Peyer's patch (tissue), 4 donors: ENCODE results near the gene CFAP99.

Experiments
- POLR2A ChIP-seq, 2 donors: fragments of 450-650 bp; IDR thresholded peaks; one replicate each; pipeline ENCODE4 v1.5.1; 2017; ENCODE audit warnings: antibody characterized with exemption in 2 of 2, mild to moderate bottlenecking in 2 of 2, moderate library complexity in 2 of 2
- TF ChIP-seq, protein P1 (sequence below), 6 experiments: fragments of 450-650 bp in 4 of 6; fragments of 200-600 bp in 2 of 6; sonication (generic) in 1 of 6; IDR thresholded peaks; one replicate each; pipeline ENCODE4 v1.5.1; 2017 to 2019; ENCODE audit warnings: antibody characterized with exemption in 6 of 6, mild to moderate bottlenecking in 3 of 6, moderate library complexity in 1 of 6

DNA sequence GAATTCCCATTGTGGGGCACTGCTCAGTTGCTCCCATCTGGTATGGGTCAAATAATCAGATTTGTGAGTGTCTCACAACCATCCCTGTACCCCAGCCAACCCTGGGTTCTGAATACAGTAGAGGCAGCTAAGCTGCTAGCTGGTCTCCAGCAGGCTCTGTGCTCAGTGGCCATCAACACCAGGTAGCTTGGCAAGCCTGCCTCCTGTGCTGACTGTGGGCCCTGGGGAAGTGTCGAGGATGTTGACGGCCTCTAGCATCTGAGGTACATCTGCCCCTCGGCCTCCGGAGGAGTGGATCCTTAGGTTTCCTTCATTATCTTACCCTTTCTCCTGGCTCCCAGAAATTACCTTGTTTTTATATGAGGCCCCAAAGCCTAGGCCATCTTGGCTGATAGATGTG, 63.4 kb downstream of the CFAP99 start:
- TF ChIP-seq, protein P1, sequence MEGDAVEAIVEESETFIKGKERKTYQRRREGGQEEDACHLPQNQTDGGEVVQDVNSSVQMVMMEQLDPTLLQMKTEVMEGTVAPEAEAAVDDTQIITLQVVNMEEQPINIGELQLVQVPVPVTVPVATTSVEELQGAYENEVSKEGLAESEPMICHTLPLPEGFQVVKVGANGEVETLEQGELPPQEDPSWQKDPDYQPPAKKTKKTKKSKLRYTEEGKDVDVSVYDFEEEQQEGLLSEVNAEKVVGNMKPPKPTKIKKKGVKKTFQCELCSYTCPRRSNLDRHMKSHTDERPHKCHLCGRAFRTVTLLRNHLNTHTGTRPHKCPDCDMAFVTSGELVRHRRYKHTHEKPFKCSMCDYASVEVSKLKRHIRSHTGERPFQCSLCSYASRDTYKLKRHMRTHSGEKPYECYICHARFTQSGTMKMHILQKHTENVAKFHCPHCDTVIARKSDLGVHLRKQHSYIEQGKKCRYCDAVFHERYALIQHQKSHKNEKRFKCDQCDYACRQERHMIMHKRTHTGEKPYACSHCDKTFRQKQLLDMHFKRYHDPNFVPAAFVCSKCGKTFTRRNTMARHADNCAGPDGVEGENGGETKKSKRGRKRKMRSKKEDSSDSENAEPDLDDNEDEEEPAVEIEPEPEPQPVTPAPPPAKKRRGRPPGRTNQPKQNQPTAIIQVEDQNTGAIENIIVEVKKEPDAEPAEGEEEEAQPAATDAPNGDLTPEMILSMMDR (IDR thresholded peaks at IDR 0.05), result no peak
- no peak for TF ChIP-seq POLR2A (IDR thresholded peaks at IDR 0.05)
